Left renal pelvis (tissue), 4 donors: ENCODE measurements around the gene IFIT3. TPM values are rescaled to one million over a fixed set of nuclear protein-coding genes. Genes with fewer than 3 reads are reported as not detected.

ENCODE experiments used
- DNase-seq, 4 donors: peaks; one replicate each; pipeline ENCODE4 v3.0.0-alpha.2; 2013; ENCODE audit warnings: low read depth in 4 of 4, low spot score in 3 of 4
- polyA plus RNA-seq, 4 donors: library from polyadenylated mRNA; unstranded; fragments of 120-200 nt; gene quantifications; one replicate each; pipeline ENCODE4 v1.2.1, GENCODE V29; 2013; ENCODE audit not compliant: insufficient read length in 4 of 4

Gene IFIT3
- polyA plus RNA-seq, 4 donors, result 12.5 to 21.9 (median 15.5) TPM

- peak in 3 of 4 donors; percentile 65 to 75 (median 66) for DNase-seq
Observed at GRCh38 chr10:89351780-89352597, 24.2 kb downstream of the IFIT3 start.

- DNase-seq, result no peak
Observed at GRCh38 chr10:89352802-89353201, 25.0 kb downstream of the IFIT3 start.

- DNase-seq, result no peak
Observed at GRCh38 chr10:89355394-89355931, 27.7 kb downstream of the IFIT3 start.

DNA sequence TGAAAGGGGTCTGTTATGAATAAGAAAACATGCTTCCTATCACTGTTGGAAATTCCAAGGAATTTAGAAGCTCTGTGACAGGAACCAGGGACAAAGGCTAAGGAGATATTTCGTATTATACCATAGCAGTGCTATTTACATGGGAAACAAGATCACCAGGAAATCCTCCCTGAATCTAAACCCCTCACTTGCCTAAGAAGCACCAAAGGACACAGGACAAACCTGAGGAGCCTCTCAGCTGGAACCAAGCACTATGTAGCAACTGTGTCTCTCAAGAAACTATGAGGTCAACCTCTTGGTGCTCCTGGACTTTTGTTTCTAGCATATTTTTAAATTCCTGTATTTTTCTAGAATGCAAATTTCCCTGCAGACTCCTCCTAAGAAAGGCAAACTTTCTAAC, 29.3 kb downstream of the IFIT3 start:
- DNase-seq, result no peak

DNA sequence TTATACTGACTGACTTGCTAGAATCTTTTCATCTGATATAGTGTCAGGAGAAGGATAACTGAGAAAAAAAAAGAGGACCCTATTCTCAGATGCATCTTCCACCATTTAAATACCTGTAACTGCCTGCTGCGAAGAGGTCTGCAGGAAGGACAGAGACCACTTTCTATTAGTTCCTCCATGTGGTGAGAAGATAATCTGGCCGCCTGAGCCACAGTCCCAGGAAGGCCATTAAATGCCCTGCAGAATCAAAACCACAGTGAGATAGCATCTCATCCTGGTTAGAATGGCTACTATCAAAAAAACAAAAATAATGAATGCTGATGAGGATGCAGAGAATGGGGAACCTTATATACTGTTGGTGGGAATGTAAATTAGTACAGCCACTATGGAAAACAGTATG, 30.2 kb downstream of the IFIT3 start:
- no peak for DNase-seq

DNA sequence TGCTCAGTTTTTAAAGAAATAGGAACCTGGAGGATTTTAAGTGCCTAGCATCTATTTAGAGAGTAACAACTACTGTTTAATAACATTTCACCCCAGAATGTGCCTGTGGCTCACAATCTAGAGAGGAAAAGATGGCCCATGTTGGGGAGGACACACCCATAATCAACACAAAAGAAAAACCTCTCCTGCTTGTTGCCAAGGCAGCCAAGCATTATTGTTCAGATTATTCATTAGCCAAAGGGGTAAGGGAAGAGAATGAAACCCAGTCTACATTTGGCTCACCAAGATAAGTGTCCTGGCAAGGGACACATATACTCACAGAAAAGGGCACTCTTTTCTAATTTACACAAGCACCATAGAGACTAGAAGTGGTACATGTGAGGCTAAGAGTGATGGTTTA, 32.4 kb downstream of the IFIT3 start:
- DNase-seq, result no peak

DNA sequence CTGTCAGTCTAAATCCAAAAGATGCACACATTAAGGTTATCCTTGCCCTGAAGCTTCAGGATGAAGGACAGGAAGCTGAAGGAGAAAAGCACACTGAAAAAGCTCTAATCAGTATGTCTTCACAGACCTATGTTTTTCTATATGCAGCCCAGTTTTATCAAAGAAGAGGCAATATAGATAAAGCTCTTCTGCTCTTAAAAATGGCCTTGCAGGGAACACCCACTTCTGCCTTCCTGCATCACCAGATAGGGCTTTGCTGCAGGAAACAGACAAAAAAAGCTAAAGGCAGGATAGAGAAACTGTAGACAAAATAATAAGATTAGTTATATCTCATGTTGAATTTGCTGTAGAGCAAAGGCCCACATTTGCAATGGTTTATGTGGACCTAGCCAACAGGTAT, 35.1 kb downstream of the IFIT3 start:
- DNase-seq, result no peak

DNA sequence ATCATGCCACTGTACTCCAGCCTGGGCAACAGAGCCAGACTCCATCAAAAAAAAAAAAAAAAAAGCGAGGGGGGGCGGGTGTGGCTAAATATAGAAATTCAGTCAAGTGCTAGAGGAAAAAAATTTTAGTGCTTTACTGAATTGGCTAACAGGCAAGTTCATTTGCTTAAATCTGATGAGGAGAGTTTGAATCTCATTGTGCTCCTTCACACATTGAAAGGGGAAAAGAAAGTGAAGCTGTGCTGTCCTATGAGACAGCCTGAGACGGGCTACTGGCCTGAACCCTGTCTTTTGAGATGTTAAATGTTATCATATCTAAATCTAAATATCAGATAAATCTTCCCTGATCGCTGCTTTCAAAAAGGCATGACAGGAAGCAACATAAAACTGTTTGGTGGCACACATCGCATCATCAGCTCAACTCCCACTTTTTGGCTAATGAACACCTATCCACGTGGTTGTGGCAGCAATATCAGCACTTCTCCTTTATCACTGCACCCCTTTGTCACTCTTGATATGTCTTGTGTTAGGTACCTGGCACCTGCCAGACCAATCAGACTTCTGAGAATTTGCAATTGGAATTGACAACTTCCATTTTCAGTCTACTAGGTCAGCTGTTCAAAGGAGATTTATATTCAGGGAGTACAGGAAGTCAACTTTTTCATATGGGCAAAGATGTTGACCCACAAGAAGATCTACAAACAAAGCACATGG, 36.1 kb downstream of the IFIT3 start:
- no peak for DNase-seq

GRCh38 chr10:89364531-89364930, 36.7 kb downstream of the IFIT3 start:
- no peak for DNase-seq

- DNase-seq, result no peak
Observed at GRCh38 chr10:89367529-89367928, 39.7 kb downstream of the IFIT3 start.

- no peak for DNase-seq
Observed at GRCh38 chr10:89368129-89368528, 40.3 kb downstream of the IFIT3 start.

DNA sequence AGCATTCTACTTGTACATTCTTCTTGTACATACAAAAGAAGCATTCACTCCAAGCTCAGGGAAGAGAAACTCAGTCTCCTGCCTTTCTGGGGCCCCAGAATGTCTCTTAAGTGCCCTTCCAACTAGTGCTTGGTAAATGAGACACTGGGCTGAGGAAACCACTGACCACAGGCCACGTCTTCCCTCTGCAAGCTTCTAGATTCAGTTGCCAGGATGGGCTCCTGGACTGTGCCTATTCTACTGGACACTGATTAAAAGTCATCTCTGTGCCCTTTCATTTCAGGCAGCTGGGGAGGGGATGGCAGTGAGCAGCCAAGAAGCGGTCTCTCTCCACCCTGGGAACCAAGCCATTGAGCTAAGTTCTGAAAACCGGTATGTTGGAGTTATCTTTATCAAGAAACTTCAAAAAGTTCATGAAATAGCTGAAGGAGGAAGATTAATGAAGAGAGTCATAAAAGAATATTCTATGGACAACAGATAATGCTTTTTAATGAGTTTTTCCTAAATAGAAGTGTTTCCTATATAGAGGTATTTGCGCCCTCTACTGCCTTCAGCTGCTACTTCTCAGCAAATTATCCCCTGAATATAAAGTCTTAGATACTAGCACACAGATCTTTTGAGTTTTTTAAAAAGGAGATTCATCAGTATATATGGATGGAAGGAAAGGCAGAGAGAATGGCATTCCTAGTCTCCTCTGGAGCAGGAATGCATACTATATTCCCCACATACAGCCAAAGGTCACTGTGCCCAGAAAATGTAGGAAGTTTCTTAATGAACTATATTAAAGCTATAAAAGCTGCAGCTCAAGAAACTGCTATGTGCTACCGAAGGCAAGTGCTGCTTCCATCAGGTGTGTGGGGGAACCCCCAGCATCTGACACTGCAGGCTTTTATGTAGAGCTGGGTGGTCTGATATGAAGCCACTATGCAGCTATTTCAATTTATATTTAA, 41.6 kb downstream of the IFIT3 start:
- DNase-seq, result no peak

GRCh38 chr10:89371079-89371478, 43.3 kb downstream of the IFIT3 start:
- no peak for DNase-seq

GRCh38 chr10:89371987-89372386, 44.2 kb downstream of the IFIT3 start:
- no peak for DNase-seq

DNA sequence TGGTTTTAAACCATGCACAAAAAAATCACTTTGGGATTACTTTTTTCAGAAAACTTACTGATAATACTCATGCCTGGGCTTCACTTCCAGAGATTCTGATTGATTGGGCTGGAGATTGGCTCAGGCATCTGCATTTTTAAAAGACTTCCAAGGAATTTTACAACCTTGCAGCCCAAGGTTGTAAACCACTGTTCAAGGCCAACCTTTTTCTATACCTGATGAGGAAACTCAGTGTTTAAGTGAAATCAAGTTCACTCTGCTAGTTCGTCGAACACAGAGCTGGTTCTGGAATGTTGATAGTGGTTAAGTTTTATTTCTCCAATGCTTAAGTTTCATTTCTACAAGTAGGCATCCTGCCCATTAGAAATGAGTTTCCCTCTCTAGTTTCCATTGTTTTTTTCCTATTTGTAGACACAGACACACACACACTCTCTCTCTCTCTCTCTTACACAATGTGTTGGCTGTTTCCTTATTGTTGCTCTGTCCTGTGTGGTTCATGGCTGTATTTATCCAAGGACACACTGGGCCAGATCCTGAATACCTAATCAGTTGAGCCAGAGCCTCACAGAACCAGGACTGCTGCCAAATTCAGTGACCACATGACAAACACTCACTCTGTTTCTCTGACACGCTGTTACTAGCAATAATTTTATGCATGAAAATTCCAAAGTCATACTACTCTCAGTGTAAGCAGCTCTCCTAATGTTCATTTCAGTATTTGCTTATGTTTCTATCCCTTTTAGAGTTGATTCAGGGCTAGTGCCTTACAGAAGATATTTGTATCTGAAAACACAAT, 46.3 kb downstream of the IFIT3 start:
- no peak for DNase-seq

GRCh38 chr10:89374713-89375141, 46.9 kb downstream of the IFIT3 start:
- no peak for DNase-seq

- no peak for DNase-seq
Observed at GRCh38 chr10:89377705-89378637, 50.2 kb downstream of the IFIT3 start, which contains the start of gene IFIT1B. Gene IFIT1B, plus strand, starts transcription at chr10:89378056. Its CDS starts 80 bp downstream, at chr10:89378136.

GRCh38 chr10:89379103-89379502, 51.3 kb downstream of the IFIT3 start:
- no peak for DNase-seq

DNA sequence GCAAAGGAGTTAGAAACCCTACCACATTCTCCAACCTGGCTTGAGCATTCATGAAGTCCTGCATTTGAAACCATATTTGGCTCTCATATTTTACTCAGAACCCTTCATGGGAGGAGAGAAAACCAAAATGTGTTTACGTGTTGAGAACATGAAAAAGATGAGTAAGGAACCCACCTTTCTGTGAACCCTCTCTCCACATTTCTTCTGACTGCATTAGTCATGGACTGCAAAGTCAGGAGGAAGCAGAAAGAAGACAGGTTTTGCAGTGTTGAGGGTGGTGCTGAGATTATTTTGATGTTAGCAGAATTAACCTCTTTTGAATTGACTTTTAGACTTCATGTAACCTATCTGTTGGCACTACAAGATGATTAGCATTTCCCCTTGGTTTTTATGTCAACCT, 55.0 kb downstream of the IFIT3 start:
- no peak for DNase-seq
